IMR-90 (cell line): ENCODE measurements around the gene CALCOCO2. TPM values are rescaled to one million over a fixed set of nuclear protein-coding genes. Genes with fewer than 3 reads are reported as not detected.

Experiments
- ATAC-seq: fragments of 200-7000 bp; cut with Tn5 transposase; 2 replicates; pipeline ENCODE4 v1.9.1; 2020; ENCODE audit warnings: low read depth, mild to moderate bottlenecking, moderate library complexity
- BruUV-seq: library from RNA; stranded (reverse); fragments of 400-500 nt; replicated peaks from 2 replicates; lab custom pipeline; 2021; lab: Mats Ljungman, UMichigan
- CTCF ChIA-PET: fragments of 300-600 bp; formaldehyde crosslinking; extraction: SDS; loops from one replicate; lab custom pipeline; 2021; ENCODE audit warnings: antibody characterized with exemption; lab: Yijun Ruan, JAX
- POLR2A ChIA-PET: fragments of 300-600 bp; sonication (Branson Sonifier 250); formaldehyde crosslinking; loops from one replicate; lab custom pipeline; 2022; ENCODE audit warnings: antibody characterized with exemption; ENCODE audit not compliant: unreplicated experiment; lab: Charles Lee
- DNase-seq: peaks from one replicate; pipeline ENCODE4 v3.0.0; 2013
- H2AFZ ChIP-seq: replicated peaks from 2 replicates; pipeline ENCODE3; 2013; ENCODE audit warnings: low read length, mild to moderate bottlenecking; ENCODE audit not compliant: poor library complexity
- H2AK5ac ChIP-seq: 2 replicates; pipeline ENCODE4 v1.6.1; 2013; ENCODE audit warnings: low read depth, low read length, inconsistent platforms
- H2AK9ac ChIP-seq: replicated peaks from 2 replicates; pipeline ENCODE3; 2013; ENCODE audit warnings: mild to moderate bottlenecking, low read depth, low read length, moderate library complexity; ENCODE audit not compliant: poor library complexity
- H2BK120ac ChIP-seq: 2 replicates; pipeline ENCODE4 v1.6.1; 2013; ENCODE audit warnings: low read depth, low read length, inconsistent platforms
- H2BK15ac ChIP-seq: 3 replicates; pipeline ENCODE4 v1.6.1; 2013; ENCODE audit warnings: low read depth, low read length, inconsistent platforms
- H2BK20ac ChIP-seq: 2 replicates; pipeline ENCODE4 v1.6.1; 2013; ENCODE audit warnings: low read depth, mild to moderate bottlenecking, inconsistent platforms, low read length, moderate library complexity
- H2BK5ac ChIP-seq: 2 replicates; pipeline ENCODE4 v1.6.1; 2013; ENCODE audit warnings: mild to moderate bottlenecking, low read depth, low read length, inconsistent platforms; ENCODE audit not compliant: poor library complexity, severe bottlenecking
- H3K14ac ChIP-seq: replicated peaks from 2 replicates; pipeline ENCODE4 v1.6.1; 2013; ENCODE audit warnings: low read depth, low read length, inconsistent platforms
- H3K18ac ChIP-seq: 2 replicates; pipeline ENCODE4 v1.6.1; 2013; ENCODE audit warnings: low read depth, low read length, control low read depth
- H3K23ac ChIP-seq: 2 replicates; pipeline ENCODE4 v1.6.1; 2013; ENCODE audit warnings: low read depth, low read length, inconsistent platforms
- H3K27ac ChIP-seq: 2 replicates; pipeline ENCODE4 v1.5.1; 2013; ENCODE audit warnings: mild to moderate bottlenecking, control low read depth, low read length; ENCODE audit not compliant: insufficient read depth
- H3K27me3 ChIP-seq: 2 replicates; pipeline ENCODE4 v1.6.1; 2013; ENCODE audit warnings: low read length; ENCODE audit not compliant: control insufficient read depth, insufficient read depth
- H3K36me3 ChIP-seq: 2 replicates; pipeline ENCODE4 v1.6.1; 2013; ENCODE audit warnings: low read length, mixed read lengths; ENCODE audit not compliant: control insufficient read depth, insufficient read depth
- H3K4ac ChIP-seq: 2 replicates; pipeline ENCODE4 v1.6.1; 2013; ENCODE audit warnings: low read depth, low read length, inconsistent platforms
- H3K4me1 ChIP-seq: 2 replicates; pipeline ENCODE4 v1.6.1; 2013; ENCODE audit warnings: low read length, mixed read lengths; ENCODE audit not compliant: control insufficient read depth, insufficient read depth
- H3K4me2 ChIP-seq: 2 replicates; pipeline ENCODE4 v1.6.1; 2013; ENCODE audit warnings: low read depth, mild to moderate bottlenecking, control low read depth, low read length, moderate library complexity
- H3K4me3 ChIP-seq: 2 replicates; pipeline ENCODE4 v1.5.1; 2013; ENCODE audit warnings: low read depth, mild to moderate bottlenecking, control low read depth, low read length, moderate library complexity; ENCODE audit not compliant: insufficient read depth
- H3K56ac ChIP-seq: 2 replicates; pipeline ENCODE4 v1.6.1; 2013; ENCODE audit warnings: low read length, inconsistent platforms; ENCODE audit not compliant: insufficient read depth; ENCODE audit errors: extremely low read depth
- H3K79me1 ChIP-seq, 2 experiments: 2 replicates each; pipeline ENCODE4 v1.6.1; 2013; ENCODE audit warnings: low read length in 2 of 2, inconsistent platforms in 1 of 2, low read depth in 1 of 2
- H3K9ac ChIP-seq: 2 replicates; pipeline ENCODE4 v1.6.1; 2013; ENCODE audit warnings: low read depth, low read length, control low read depth
- H3K9me1 ChIP-seq: 2 replicates; pipeline ENCODE4 v1.6.1; 2013; ENCODE audit warnings: low read length, inconsistent platforms; ENCODE audit not compliant: insufficient read depth
- H3K9me3 ChIP-seq: 2 replicates; pipeline ENCODE4 v1.6.1; 2013; ENCODE audit warnings: low read length; ENCODE audit not compliant: control insufficient read depth, insufficient read depth
- H4K20me1 ChIP-seq: 2 replicates; pipeline ENCODE4 v1.6.1; 2013; ENCODE audit warnings: low read length, inconsistent platforms; ENCODE audit not compliant: insufficient read depth
- H4K5ac ChIP-seq: 2 replicates; pipeline ENCODE4 v1.6.1; 2013; ENCODE audit warnings: mild to moderate bottlenecking, low read depth, low read length, control low read depth
- H4K8ac ChIP-seq, 2 experiments: 2 replicates each; pipeline ENCODE4 v1.6.1; 2013; ENCODE audit warnings: low read depth in 2 of 2, low read length in 2 of 2, control low read depth in 1 of 2, inconsistent platforms in 1 of 2
- H4K91ac ChIP-seq: 2 replicates; pipeline ENCODE4 v1.6.1; 2013; ENCODE audit warnings: low read depth, low read length, inconsistent platforms; ENCODE audit not compliant: insufficient read depth
- CHD1 ChIP-seq: IDR thresholded peaks from 2 replicates; pipeline ENCODE4 v1.6.1; 2012; ENCODE audit warnings: low read depth, low read length, improper control_type of control experiment
- CTCF ChIP-seq: conservative IDR thresholded peaks from 2 replicates; pipeline ENCODE4 v1.5.1; 2012; ENCODE audit warnings: mild to moderate bottlenecking, low read depth, low read length, improper control_type of control experiment
- MAZ ChIP-seq: IDR thresholded peaks from 2 replicates; pipeline ENCODE4 v1.6.1; 2012; ENCODE audit warnings: low read depth, mild to moderate bottlenecking, low read length, improper control_type of control experiment, moderate library complexity, borderline replicate concordance
- MXI1 ChIP-seq: IDR thresholded peaks from 2 replicates; pipeline ENCODE4 v1.6.1; 2012; ENCODE audit warnings: low read depth, mild to moderate bottlenecking, low read length, moderate library complexity, borderline replicate concordance
- POLR2A ChIP-seq: IDR thresholded peaks from 2 replicates; pipeline ENCODE4 v1.6.1; 2012; ENCODE audit warnings: mild to moderate bottlenecking, low read depth, low read length
- RCOR1 ChIP-seq: IDR thresholded peaks from 2 replicates; pipeline ENCODE4 v1.6.1; 2012; ENCODE audit warnings: mild to moderate bottlenecking, low read length, improper control_type of control experiment; ENCODE audit not compliant: insufficient replicate concordance
- SMC3 ChIP-seq: fragments of 150-350 bp; IDR thresholded peaks from 2 replicates; pipeline ENCODE4 v1.6.1; 2016; ENCODE audit warnings: low read depth, mild to moderate bottlenecking, antibody characterized with exemption, low read length, moderate library complexity
- WGBS, 2 experiments: methylation state at CpG; one replicate each; pipeline versions ENCODE4 v1.1.5 to v1.1.7; 2013; ENCODE audit warnings: missing lambda C conversion rate in 2 of 2; ENCODE audit not compliant: insufficient read length in 1 of 2; ENCODE audit errors: extremely low coverage in 2 of 2; 5-methylcytosine and 5-hydroxymethylcytosine counted together
- dilution Hi-C: fragments of 300-500 bp; cut with HindIII; formaldehyde crosslinking; loops from one replicate; pipeline ENCODE4 v1.14.3; 2018; ENCODE audit warnings: low sequenced_read_pairs; ENCODE audit not compliant: unreplicated experiment
- in situ Hi-C: fragments of 300-500 bp; cut with MboI; formaldehyde crosslinking; loops from 3 replicates; pipeline ENCODE4 v1.14.3; 2019; ENCODE audit warnings: low sequenced_read_pairs, inconsistent platforms, mixed read lengths
- intact Hi-C: fragments of 100-400 bp; cut with micrococcal nuclease; formaldehyde crosslinking; loops from 2 replicates; pipeline ENCODE4 v1.10.0; 2022
- polyA plus RNA-seq, 3 experiments: library from polyadenylated mRNA; depleted of rRNA; stranded (reverse); fragments of >200 nt; gene quantifications; 2 replicates each; pipeline ENCODE4 v1.2.3, GENCODE V29; 2012; ENCODE audit warnings: low replicate concordance in 1 of 3
- total RNA-seq: library from RNA; depleted of rRNA; stranded (reverse); fragments of >200 nt; gene quantifications from 2 replicates; pipeline ENCODE4 v1.2.3, GENCODE V29; 2012

The CALCOCO2 gene
- total and polyA plus RNA-seq, 2 of the 4 experiments (the other 2 are of a cell fraction) = 35.9 to 53.4 TPM

DNA sequence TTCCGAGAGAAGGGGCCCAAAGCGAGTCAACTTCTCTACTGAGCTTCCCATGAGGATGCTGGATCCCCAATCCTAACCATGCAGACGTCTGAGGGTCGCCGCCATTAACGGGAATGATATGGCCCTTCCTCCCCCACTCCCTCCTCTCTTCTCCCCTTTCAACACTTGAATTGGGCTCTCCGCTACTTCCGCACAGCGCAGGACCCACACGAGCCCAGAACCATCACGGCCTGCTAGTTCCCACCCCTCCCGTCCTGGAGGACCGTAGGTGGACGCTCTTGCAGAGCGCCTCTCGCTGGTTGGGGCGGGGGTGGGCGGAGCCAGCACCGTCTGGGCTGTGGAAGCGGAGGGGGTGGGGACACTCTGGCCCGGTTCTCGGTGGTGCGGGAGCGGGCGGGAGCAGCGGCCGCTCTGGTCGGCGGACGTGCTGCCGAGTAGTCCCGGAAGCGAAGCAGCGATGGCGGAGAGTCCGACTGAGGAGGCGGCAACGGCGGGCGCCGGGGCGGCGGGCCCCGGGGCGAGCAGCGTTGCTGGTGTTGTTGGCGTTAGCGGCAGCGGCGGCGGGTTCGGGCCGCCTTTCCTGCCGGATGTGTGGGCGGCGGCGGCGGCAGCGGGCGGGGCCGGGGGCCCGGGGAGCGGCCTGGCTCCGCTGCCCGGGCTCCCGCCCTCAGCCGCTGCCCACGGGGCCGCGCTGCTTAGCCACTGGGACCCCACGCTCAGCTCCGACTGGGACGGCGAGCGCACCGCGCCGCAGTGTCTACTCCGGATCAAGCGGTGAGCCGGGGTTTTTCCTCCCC is 77.4 kb downstream of the CALCOCO2 start, which contains the start of gene UBE2Z:
TSS of gene UBE2Z (plus strand) at position 361 of the 797 bp plus-strand sequence. CDS start at position 458, 97 bp downstream.
- Histone ChIP-seq H2AFZ (peak within 1 kb of the TSS; percentile 93), H4K20me1 (peaks cover 41% of the 10 kb centered on the region), H3K79me1 (peaks cover 13 to 46% of the 10 kb centered on the region in 2 experiments), H2BK5ac (peak within 1 kb of the TSS; percentile 95), H3K27me3 (no peaks in the 10 kb centered on the region), H3K56ac (peak within 1 kb of the TSS; percentile 89), H4K5ac (peak within 1 kb of the TSS; percentile 97), H4K8ac (peak within 1 kb of the TSS; percentile 87 to 96), H2AK5ac (peak within 1 kb of the TSS; percentile 90), H3K9ac (peak within 1 kb of the TSS; percentile 99), H3K9me3 (no peaks in the 10 kb centered on the region), H3K9me1 (peaks cover 25% of the 10 kb centered on the region), H3K4me1 (peaks cover 13% of the 10 kb centered on the region), H4K91ac (peak within 1 kb of the TSS; percentile 91), H3K4ac (peak within 1 kb of the TSS; percentile 92), H2BK120ac (peak within 1 kb of the TSS; percentile 81), H3K36me3 (peaks cover 17% of the 10 kb centered on the region), H2AK9ac (peak within 1 kb of the TSS; percentile 99), H3K27ac (peak within 1 kb of the TSS; percentile 96), H3K23ac (peak within 1 kb of the TSS; percentile 93), H2BK20ac (no peak within 1 kb of the TSS; the same call in 1 of the 2 replicates), H2BK15ac (peak within 1 kb of the TSS; percentile 8; the same call in 1 of the 3 replicates), H3K18ac (peak within 1 kb of the TSS; percentile 85), H3K14ac (peak within 1 kb of the TSS; percentile 97), H3K4me2 (peak within 1 kb of the TSS; percentile 99), H3K4me3 (peak within 1 kb of the TSS; percentile 68)
- BruUV-seq = no TSS peak
- ATAC-seq = peak; percentile 90
- ChIA-PET CTCF (interaction anchor here (0.6 kb wide), 1 partner anchor 1955 kb away, joined by 3 read pairs; no protein-coding TSS in a partner anchor), POLR2A (interaction anchor here (0.6 kb wide), 1 partner anchor 81 kb away, joined by 4 read pairs; no protein-coding TSS in a partner anchor)
- 0% methylated on average over 28 of the region's 81 CpGs; no CpG with 5 or more reads in 1 of the 2 experiments for WGBS, 2 experiments
- TF ChIP-seq MXI1 (peak; percentile 9; the same call in 1 of the 2 replicates), SMC3 (peak; percentile 8; the same call in 1 of the 2 replicates), CHD1 (no peak), RCOR1 (no peak), CTCF (peak; percentile 19; the same call in 1 of the 2 replicates), POLR2A (peak; percentile 96), MAZ (peak; percentile 90)
- dilution Hi-C loops (loop anchor here (25.0 kb wide), 1 partner anchor 129 kb away; no protein-coding TSS in a partner anchor), intact Hi-C loops (no loop called here), in situ Hi-C loops (no loop called here)
- DNase-seq = peak; percentile 95
